ENCODE data around the gene STIM2. TPM values are rescaled to one million over a fixed set of nuclear protein-coding genes. Genes with fewer than 3 reads are reported as not detected.
A peak's percentile ranks its signal among the peaks of the same experiment; 100 is the strongest.

STIM2 gene
- total and polyA plus RNA-seq, 10 of the 15 experiments (the other 5 are each of a cell fraction or from before 2014, with no cell fraction given), result 4.7 to 41.5 (median 16.9) TPM

DNA sequence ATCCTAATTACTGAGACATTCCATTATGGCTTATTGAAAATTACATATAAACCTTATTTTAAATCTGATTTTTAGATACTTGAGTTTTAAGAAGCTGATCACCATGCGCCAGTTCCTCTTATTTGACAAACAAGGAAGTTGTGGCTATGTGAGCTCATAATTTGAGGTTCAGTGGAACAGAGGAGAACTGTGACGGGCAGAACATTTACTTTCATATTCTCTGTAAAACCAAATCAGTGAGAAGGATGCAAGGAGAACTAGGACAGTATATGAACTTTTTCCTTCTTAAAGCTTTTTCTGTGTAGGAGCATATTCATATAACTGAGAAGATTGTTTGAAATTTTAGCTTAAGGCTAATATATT lies 25.3 kb downstream of the STIM2 start (continued):
- TF ChIP-seq SUPT20H (IDR thresholded peaks at IDR 0.05; ENCODE audit: borderline replicate concordance, control insufficient read depth, low read depth, low read length) (no peak), TCF12 (IDR thresholded peaks at IDR 0.05; ENCODE audit: low read depth, low read length) (no peak), RUNX3 (IDR thresholded peaks at IDR 0.05; ENCODE audit: low read length) (peak; percentile 97), JUND (IDR thresholded peaks at IDR 0.05; ENCODE audit: low read depth, low read length) (no peak), ZSCAN29 (IDR thresholded peaks at IDR 0.05) (no peak), ETV6 (conservative IDR thresholded peaks at IDR 0.05 in 1 of 2, IDR thresholded peaks at IDR 0.05 in 1 of 2; ENCODE audit: borderline replicate concordance in 1 of 2, low read depth in 1 of 2) (peak in 1 of 2 experiments; percentile 48; a peak in 1 of 4 replicates), NR2C1 (IDR thresholded peaks at IDR 0.05) (no peak), POLR2AphosphoS2 (IDR thresholded peaks at IDR 0.05; ENCODE audit: low read depth, low read length) (no peak), EZH2 (IDR thresholded peaks at IDR 0.05; ENCODE audit: borderline replicate concordance, control insufficient read depth, low read depth, low read length) (no peak), IKZF2 (IDR thresholded peaks at IDR 0.05) (peak; percentile 53 to 78; a peak in 2 of 4 replicates), NFXL1 (IDR thresholded peaks at IDR 0.05; ENCODE audit: borderline replicate concordance) (no peak), SIN3A (IDR thresholded peaks at IDR 0.05; ENCODE audit: low read depth, low read length) (no peak), NBN (IDR thresholded peaks at IDR 0.05) (no peak), STAT1 (conservative IDR thresholded peaks at IDR 0.05) (no peak), DPF2 (IDR thresholded peaks at IDR 0.05) (peak; percentile 57; the same call in 1 of the 2 replicates), ZNF217 (IDR thresholded peaks at IDR 0.05) (peak; percentile 24; the same call in 1 of the 2 replicates), MTA2 (IDR thresholded peaks at IDR 0.05; ENCODE audit: low read depth) (peak; percentile 75), ZNF24 (IDR thresholded peaks at IDR 0.05) (no peak), RELA (IDR thresholded peaks at IDR 0.05; ENCODE audit: borderline replicate concordance, partially characterized antibody) (no peak)
- TF ChIP-seq, protein P1, sequence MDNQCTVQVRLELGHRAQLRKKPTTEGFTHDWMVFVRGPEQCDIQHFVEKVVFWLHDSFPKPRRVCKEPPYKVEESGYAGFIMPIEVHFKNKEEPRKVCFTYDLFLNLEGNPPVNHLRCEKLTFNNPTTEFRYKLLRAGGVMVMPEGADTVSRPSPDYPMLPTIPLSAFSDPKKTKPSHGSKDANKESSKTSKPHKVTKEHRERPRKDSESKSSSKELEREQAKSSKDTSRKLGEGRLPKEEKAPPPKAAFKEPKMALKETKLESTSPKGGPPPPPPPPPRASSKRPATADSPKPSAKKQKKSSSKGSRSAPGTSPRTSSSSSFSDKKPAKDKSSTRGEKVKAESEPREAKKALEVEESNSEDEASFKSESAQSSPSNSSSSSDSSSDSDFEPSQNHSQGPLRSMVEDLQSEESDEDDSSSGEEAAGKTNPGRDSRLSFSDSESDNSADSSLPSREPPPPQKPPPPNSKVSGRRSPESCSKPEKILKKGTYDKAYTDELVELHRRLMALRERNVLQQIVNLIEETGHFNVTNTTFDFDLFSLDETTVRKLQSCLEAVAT (IDR thresholded peaks at IDR 0.05), result no peak
- TF ChIP-seq, protein P2, sequence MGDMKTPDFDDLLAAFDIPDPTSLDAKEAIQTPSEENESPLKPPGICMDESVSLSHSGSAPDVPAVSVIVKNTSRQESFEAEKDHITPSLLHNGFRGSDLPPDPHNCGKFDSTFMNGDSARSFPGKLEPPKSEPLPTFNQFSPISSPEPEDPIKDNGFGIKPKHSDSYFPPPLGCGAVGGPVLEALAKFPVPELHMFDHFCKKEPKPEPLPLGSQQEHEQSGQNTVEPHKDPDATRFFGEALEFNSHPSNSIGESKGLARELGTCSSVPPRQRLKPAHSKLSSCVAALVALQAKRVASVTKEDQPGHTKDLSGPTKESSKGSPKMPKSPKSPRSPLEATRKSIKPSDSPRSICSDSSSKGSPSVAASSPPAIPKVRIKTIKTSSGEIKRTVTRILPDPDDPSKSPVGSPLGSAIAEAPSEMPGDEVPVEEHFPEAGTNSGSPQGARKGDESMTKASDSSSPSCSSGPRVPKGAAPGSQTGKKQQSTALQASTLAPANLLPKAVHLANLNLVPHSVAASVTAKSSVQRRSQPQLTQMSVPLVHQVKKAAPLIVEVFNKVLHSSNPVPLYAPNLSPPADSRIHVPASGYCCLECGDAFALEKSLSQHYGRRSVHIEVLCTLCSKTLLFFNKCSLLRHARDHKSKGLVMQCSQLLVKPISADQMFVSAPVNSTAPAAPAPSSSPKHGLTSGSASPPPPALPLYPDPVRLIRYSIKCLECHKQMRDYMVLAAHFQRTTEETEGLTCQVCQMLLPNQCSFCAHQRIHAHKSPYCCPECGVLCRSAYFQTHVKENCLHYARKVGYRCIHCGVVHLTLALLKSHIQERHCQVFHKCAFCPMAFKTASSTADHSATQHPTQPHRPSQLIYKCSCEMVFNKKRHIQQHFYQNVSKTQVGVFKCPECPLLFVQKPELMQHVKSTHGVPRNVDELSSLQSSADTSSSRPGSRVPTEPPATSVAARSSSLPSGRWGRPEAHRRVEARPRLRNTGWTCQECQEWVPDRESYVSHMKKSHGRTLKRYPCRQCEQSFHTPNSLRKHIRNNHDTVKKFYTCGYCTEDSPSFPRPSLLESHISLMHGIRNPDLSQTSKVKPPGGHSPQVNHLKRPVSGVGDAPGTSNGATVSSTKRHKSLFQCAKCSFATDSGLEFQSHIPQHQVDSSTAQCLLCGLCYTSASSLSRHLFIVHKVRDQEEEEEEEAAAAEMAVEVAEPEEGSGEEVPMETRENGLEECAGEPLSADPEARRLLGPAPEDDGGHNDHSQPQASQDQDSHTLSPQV (IDR thresholded peaks at IDR 0.05), result no peak
- TF ChIP-seq, protein P3, sequence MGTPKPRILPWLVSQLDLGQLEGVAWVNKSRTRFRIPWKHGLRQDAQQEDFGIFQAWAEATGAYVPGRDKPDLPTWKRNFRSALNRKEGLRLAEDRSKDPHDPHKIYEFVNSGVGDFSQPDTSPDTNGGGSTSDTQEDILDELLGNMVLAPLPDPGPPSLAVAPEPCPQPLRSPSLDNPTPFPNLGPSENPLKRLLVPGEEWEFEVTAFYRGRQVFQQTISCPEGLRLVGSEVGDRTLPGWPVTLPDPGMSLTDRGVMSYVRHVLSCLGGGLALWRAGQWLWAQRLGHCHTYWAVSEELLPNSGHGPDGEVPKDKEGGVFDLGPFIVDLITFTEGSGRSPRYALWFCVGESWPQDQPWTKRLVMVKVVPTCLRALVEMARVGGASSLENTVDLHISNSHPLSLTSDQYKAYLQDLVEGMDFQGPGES (IDR thresholded peaks at IDR 0.05), result no peak
- TF ChIP-seq, protein P4, sequence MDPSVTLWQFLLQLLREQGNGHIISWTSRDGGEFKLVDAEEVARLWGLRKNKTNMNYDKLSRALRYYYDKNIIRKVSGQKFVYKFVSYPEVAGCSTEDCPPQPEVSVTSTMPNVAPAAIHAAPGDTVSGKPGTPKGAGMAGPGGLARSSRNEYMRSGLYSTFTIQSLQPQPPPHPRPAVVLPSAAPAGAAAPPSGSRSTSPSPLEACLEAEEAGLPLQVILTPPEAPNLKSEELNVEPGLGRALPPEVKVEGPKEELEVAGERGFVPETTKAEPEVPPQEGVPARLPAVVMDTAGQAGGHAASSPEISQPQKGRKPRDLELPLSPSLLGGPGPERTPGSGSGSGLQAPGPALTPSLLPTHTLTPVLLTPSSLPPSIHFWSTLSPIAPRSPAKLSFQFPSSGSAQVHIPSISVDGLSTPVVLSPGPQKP (IDR thresholded peaks at IDR 0.05; ENCODE audit: low read depth, low read length), result no peak
- TF ChIP-seq, protein P5, sequence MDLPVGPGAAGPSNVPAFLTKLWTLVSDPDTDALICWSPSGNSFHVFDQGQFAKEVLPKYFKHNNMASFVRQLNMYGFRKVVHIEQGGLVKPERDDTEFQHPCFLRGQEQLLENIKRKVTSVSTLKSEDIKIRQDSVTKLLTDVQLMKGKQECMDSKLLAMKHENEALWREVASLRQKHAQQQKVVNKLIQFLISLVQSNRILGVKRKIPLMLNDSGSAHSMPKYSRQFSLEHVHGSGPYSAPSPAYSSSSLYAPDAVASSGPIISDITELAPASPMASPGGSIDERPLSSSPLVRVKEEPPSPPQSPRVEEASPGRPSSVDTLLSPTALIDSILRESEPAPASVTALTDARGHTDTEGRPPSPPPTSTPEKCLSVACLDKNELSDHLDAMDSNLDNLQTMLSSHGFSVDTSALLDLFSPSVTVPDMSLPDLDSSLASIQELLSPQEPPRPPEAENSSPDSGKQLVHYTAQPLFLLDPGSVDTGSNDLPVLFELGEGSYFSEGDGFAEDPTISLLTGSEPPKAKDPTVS (IDR thresholded peaks at IDR 0.05; ENCODE audit: low read depth, low read length), result no peak

All from GM12878 (cell line).